Vagina (tissue), 2 donors: ENCODE data around the gene TCEAL5. TPM values are rescaled to one million over a fixed set of nuclear protein-coding genes. Genes with fewer than 3 reads are reported as not detected.
"Not testable (repeated sequence)": the region's sequence is repeated elsewhere in the genome, so short reads cannot be mapped to it uniquely, and the experiment has no call there.

Experiments
- DNase-seq, 2 donors: peaks; one replicate each; pipeline ENCODE4 v3.0.0-alpha.2; 2017; ENCODE audit errors: extremely low spot score in 2 of 2
- H3K27ac ChIP-seq: fragments of 200-600 bp; sonication (generic); one replicate; pipeline ENCODE4 v1.5.1; 2019
- H3K27me3 ChIP-seq: fragments of 200-600 bp; sonication (generic); one replicate; pipeline ENCODE4 v1.5.1; 2019
- H3K36me3 ChIP-seq, 2 donors: fragments of 200-600 bp; sonication (generic); one replicate each; pipeline ENCODE4 v1.5.1; 2017 to 2019
- H3K4me1 ChIP-seq: fragments of 200-600 bp; sonication (generic); one replicate; pipeline ENCODE4 v1.5.1; 2019
- H3K4me3 ChIP-seq, 2 donors: fragments of 200-600 bp; sonication (generic); 1 replicate in 1 of 2; 2 replicates in 1 of 2; pipeline ENCODE4 v1.5.1; 2016 to 2019
- H3K9me3 ChIP-seq: fragments of 200-600 bp; sonication (generic); one replicate; pipeline ENCODE4 v1.5.1; 2019
- POLR2A ChIP-seq, 2 donors: fragments of 450-650 bp; IDR thresholded peaks; one replicate each; pipeline ENCODE4 v1.6.1; 2017; ENCODE audit warnings: antibody characterized with exemption in 2 of 2, mild to moderate bottlenecking in 2 of 2, moderate library complexity in 2 of 2
- POLR2AphosphoS5 ChIP-seq, 2 donors: sonication (generic); formaldehyde crosslinking; IDR thresholded peaks; one replicate each; pipeline ENCODE4 v1.9.0; 2017; ENCODE audit warnings: antibody characterized with exemption in 2 of 2, mild to moderate bottlenecking in 2 of 2, low read depth in 1 of 2; ENCODE audit not compliant: insufficient read depth in 1 of 2
- intact Hi-C: fragments of 100-400 bp; cut with DNase I; formaldehyde crosslinking; loops from one replicate; pipeline ENCODE4 v1.15.1; 2023
- total RNA-seq: library from RNA; depleted of rRNA; stranded (reverse); fragments of >200 nt; gene quantifications from one replicate; pipeline ENCODE4 v1.2.3, GENCODE V29; 2016
- TF ChIP-seq, protein P1 (sequence below), 3 experiments: fragments of 450-650 bp in 2 of 3; fragments of 200-600 bp in 1 of 3; sonication (generic) in 1 of 3; IDR thresholded peaks; one replicate each; pipeline ENCODE4 v1.5.1; 2017 to 2019; ENCODE audit warnings: antibody characterized with exemption in 3 of 3, mild to moderate bottlenecking in 2 of 3, moderate library complexity in 2 of 3

The TCEAL5 gene
- total RNA-seq, 1 donor from 2014 or later, result 0.98 TPM

GRCh38 chrX:103234869-103235268, 41.7 kb downstream of the TCEAL5 start:
- Histone ChIP-seq H3K4me1 (no peaks in the 10 kb centered on the region), H3K27me3 (no peaks in the 10 kb centered on the region), H3K9me3 (no peaks in the 10 kb centered on the region), H3K27ac (no peak overlapping the region), H3K36me3 (no peaks in the 10 kb centered on the region), H3K4me3 (no peak overlapping the region)
- DNase-seq, result no peak
- intact Hi-C loops, result no loop called here
- TF ChIP-seq, protein P1, sequence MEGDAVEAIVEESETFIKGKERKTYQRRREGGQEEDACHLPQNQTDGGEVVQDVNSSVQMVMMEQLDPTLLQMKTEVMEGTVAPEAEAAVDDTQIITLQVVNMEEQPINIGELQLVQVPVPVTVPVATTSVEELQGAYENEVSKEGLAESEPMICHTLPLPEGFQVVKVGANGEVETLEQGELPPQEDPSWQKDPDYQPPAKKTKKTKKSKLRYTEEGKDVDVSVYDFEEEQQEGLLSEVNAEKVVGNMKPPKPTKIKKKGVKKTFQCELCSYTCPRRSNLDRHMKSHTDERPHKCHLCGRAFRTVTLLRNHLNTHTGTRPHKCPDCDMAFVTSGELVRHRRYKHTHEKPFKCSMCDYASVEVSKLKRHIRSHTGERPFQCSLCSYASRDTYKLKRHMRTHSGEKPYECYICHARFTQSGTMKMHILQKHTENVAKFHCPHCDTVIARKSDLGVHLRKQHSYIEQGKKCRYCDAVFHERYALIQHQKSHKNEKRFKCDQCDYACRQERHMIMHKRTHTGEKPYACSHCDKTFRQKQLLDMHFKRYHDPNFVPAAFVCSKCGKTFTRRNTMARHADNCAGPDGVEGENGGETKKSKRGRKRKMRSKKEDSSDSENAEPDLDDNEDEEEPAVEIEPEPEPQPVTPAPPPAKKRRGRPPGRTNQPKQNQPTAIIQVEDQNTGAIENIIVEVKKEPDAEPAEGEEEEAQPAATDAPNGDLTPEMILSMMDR (IDR thresholded peaks at IDR 0.05), result no peak
- no peak for TF ChIP-seq POLR2A (IDR thresholded peaks at IDR 0.05)
- TF ChIP-seq POLR2AphosphoS5 (IDR thresholded peaks at IDR 0.05; ENCODE audit: insufficient read depth in 1 of 2, low read depth in 1 of 2), result no peak

DNA sequence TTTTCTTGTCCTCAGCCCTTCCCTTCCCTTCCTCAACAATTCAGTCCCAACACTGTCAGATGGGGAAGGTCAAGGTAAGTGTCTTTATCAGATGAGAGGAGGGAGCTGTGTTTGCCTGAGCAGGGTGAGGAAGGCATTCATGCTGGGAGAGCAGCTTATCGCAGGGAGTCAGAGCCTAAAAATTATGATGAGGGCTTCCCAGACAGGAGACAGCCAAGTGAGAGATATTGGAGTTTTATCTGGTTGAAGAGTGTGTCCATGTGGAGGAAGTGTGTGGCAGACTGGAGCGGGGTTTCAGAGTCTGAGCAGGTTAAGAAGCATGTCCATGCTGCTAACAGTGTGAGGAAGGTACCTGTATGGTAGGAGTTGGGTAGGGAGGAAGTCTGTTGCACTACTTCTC, 43.3 kb downstream of the TCEAL5 start:
- DNase-seq, result no peak
- H3K27me3 ChIP-seq, result no peaks in the 10 kb centered on the region
- H3K27ac ChIP-seq, result no peak overlapping the region
- H3K4me3 ChIP-seq, result no peak overlapping the region
- TF ChIP-seq, protein P1 (IDR thresholded peaks at IDR 0.05), result no peak
- TF ChIP-seq POLR2A (IDR thresholded peaks at IDR 0.05) (no peak), POLR2AphosphoS5 (IDR thresholded peaks at IDR 0.05; ENCODE audit: insufficient read depth in 1 of 2, low read depth in 1 of 2) (no peak)
- intact Hi-C loops, result no loop called here
- H3K36me3 ChIP-seq, result no peaks in the 10 kb centered on the region
- no peaks in the 10 kb centered on the region for H3K9me3 ChIP-seq
- no peaks in the 10 kb centered on the region for H3K4me1 ChIP-seq

DNA sequence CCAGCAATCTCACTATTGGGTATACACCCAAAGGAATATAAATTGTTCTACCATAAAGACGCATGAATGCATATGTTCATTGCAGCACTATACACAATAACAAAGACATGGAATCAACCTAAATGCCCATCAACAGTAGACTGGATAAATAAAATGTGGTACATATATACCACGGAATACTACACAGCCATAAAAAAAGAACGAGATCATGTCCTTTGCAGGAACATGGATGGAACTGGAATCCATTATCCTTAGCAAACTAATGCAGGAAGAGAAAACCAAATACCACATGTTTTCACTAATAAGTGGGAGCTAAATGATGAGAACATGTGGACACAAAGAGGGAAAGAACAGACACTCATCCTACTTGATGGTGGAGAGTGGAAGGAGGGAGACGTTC, 50.6 kb downstream of the TCEAL5 start:
- DNase-seq, H3K27ac ChIP-seq, H3K4me1 ChIP-seq, H3K4me3 ChIP-seq, H3K9me3 ChIP-seq, H3K27me3 ChIP-seq, intact Hi-C loops, H3K36me3 ChIP-seq: not testable (repeated sequence)

Other genes starting within 250 kb of the TCEAL5 start
- 3.7 TPM for gene BEX1, start 212.6 kb downstream of the TCEAL5 start, total RNA-seq
- not detected for gene NXF3, start 183.6 kb downstream of the TCEAL5 start, total RNA-seq
- 32.7 TPM for gene BEX4, start 61.6 kb downstream of the TCEAL5 start, total RNA-seq
- 40.3 TPM for gene TCEAL8, start 21.6 kb downstream of the TCEAL5 start, total RNA-seq
- 7.4 TPM for gene BEX2, start 34.2 kb upstream of the TCEAL5 start, total RNA-seq
- gene TCEAL7, start 53.5 kb upstream of the TCEAL5 start, total RNA-seq, result 15.7 TPM
- 52.8 TPM for gene TCEAL9, start 79.8 kb upstream of the TCEAL5 start, total RNA-seq
- 77.8 TPM for gene BEX3, start 99.8 kb upstream of the TCEAL5 start, total RNA-seq
- gene RAB40A, start 242.7 kb upstream of the TCEAL5 start, total RNA-seq, result 0.98 TPM